K562 (cell line): ENCODE measurements around the gene MIXL1. TPM values are rescaled to one million over a fixed set of nuclear protein-coding genes. Genes with fewer than 3 reads are reported as not detected.
A peak's percentile ranks its signal among the peaks of the same experiment; 100 is the strongest.

Experiments
- ATAC-seq: fragments of 200-7000 bp; cut with Tn5 transposase; 3 replicates; pipeline ENCODE4 v1.9.1; 2020; ENCODE audit warnings: moderate library complexity
- BruUV-seq: library from RNA; stranded (reverse); fragments of 400-500 nt; replicated peaks from 2 replicates; lab custom pipeline; 2021; lab: Mats Ljungman, UMichigan
- CTCF ChIA-PET: fragments of 300-600 bp; formaldehyde crosslinking; extraction: SDS; loops from one replicate; lab custom pipeline; 2021; ENCODE audit warnings: low intra/inter-chr PET ratio; lab: Yijun Ruan, JAX
- POLR2A ChIA-PET: fragments of 300-600, 350-650 bp; sonication (Branson Sonifier 250); formaldehyde crosslinking; extraction: SDS; loops from one replicate; lab custom pipeline; 2021; ENCODE audit warnings: antibody characterized with exemption, inconsistent platforms; lab: Yijun Ruan, JAX
- DNase-seq, 4 experiments: peaks; one replicate each; pipeline versions ENCODE4 v3.0.0 to v3.0.0-alpha.2; 2011 to 2018; ENCODE audit warnings: low spot score in 3 of 4, mixed read lengths in 3 of 4; ENCODE audit errors: extremely low read depth in 1 of 4
- FAIRE-seq: peaks from 2 replicates; lab custom pipeline; 2011; peaks lifted over from hg19 to GRCh38; lab: Jason Lieb, UNC
- H2AFZ ChIP-seq: 2 replicates; pipeline ENCODE4 v1.6.0; 2011; ENCODE audit warnings: low read depth, low read length, control low read depth, inconsistent platforms
- H3K27ac ChIP-seq: fragments of 200-600 bp; 3 replicates; pipeline ENCODE4 v1.8.0; 2011; ENCODE audit warnings: low read depth, mild to moderate bottlenecking, control low read depth, inconsistent platforms, low read length, moderate library complexity, mixed read lengths; ENCODE audit errors: extremely low read depth
- H3K27me3 ChIP-seq, 2 experiments: fragments of 300-600 bp in 1 of 2; 2 replicates in 1 of 2; 3 replicates in 1 of 2; pipeline versions ENCODE4 v1.6.0 to v1.8.0; 2011; ENCODE audit warnings: inconsistent platforms in 2 of 2, low read length in 2 of 2, mild to moderate bottlenecking in 1 of 2, mixed read lengths in 1 of 2, moderate library complexity in 1 of 2; ENCODE audit not compliant: control insufficient read depth in 2 of 2, insufficient read depth in 2 of 2
- H3K36me3 ChIP-seq: fragments of 300-600 bp; 3 replicates; pipeline ENCODE4 v1.8.0; 2011; ENCODE audit warnings: mild to moderate bottlenecking, low read length, inconsistent platforms; ENCODE audit not compliant: control insufficient read depth, insufficient read depth
- H3K4me1 ChIP-seq, 2 experiments: fragments of 200-600 bp in 1 of 2; replicated peaks in 1 of 2; 2 replicates in 1 of 2; 3 replicates in 1 of 2; pipeline versions ENCODE4 v1.5.1 to v1.8.0; 2011; ENCODE audit warnings: inconsistent platforms in 2 of 2, low read length in 2 of 2, mild to moderate bottlenecking in 1 of 2, mixed read lengths in 1 of 2, moderate library complexity in 1 of 2; ENCODE audit not compliant: control insufficient read depth in 2 of 2, insufficient read depth in 2 of 2
- H3K4me2 ChIP-seq: 2 replicates; pipeline ENCODE4 v1.6.1; 2011; ENCODE audit warnings: low read length, control low read depth, inconsistent platforms, mixed read lengths; ENCODE audit not compliant: insufficient read depth
- H3K4me3 ChIP-seq: fragments of 200-600 bp; sonication (generic), shearing (Covaris generic); 2 replicates; pipeline ENCODE4 v1.5.1; 2016; ENCODE audit warnings: control low read depth, inconsistent platforms
- H3K79me2 ChIP-seq: fragments of 200-600 bp; 3 replicates; pipeline ENCODE4 v1.8.0; 2011; ENCODE audit warnings: low read length, inconsistent platforms; ENCODE audit not compliant: control insufficient read depth, insufficient read depth
- H3K9ac ChIP-seq, 2 experiments: 2 replicates each; pipeline versions ENCODE4 v1.6.0 to v1.6.1; 2011; ENCODE audit warnings: low read depth in 2 of 2, low read length in 2 of 2, control low read depth in 1 of 2, inconsistent platforms in 1 of 2, mild to moderate bottlenecking in 1 of 2, mixed read lengths in 1 of 2; ENCODE audit not compliant: insufficient read depth in 1 of 2
- H3K9me1 ChIP-seq: one replicate; pipeline ENCODE4 v1.6.0; 2011; ENCODE audit warnings: inconsistent platforms, mild to moderate bottlenecking, low read length, moderate library complexity; ENCODE audit not compliant: control insufficient read depth, insufficient read depth
- H3K9me3 ChIP-seq: replicated peaks from 2 replicates; pipeline ENCODE4 v1.5.1; 2011; ENCODE audit warnings: low read depth, low read length, inconsistent platforms; ENCODE audit not compliant: control insufficient read depth, insufficient read depth
- H4K20me1 ChIP-seq: replicated peaks from 2 replicates; pipeline ENCODE4 v1.6.1; 2011; ENCODE audit warnings: low read length, inconsistent platforms, mixed read lengths; ENCODE audit not compliant: control insufficient read depth, insufficient read depth
- CTCF ChIP-seq, 3 experiments: IDR thresholded peaks in 2 of 3; conservative IDR thresholded peaks in 1 of 3; 2 replicates each; pipeline ENCODE4 v1.5.1; 2011 to 2012; ENCODE audit warnings: low read length in 3 of 3, mild to moderate bottlenecking in 3 of 3, control low read depth in 2 of 3, improper control_type of control experiment in 1 of 3, inconsistent platforms in 1 of 3, low read depth in 1 of 3, mixed read lengths in 1 of 3, moderate library complexity in 1 of 3; ENCODE audit not compliant: insufficient read depth in 2 of 3
- E2F8 ChIP-seq: fragments of 450-650 bp; IDR thresholded peaks from 2 replicates; pipeline ENCODE4 v1.7.1; 2018; ENCODE audit warnings: mild to moderate bottlenecking, low read depth; ENCODE audit not compliant: partially characterized antibody
- NFIX ChIP-seq: fragments of 250-450 bp; sonication (Bioruptor Pico); IDR thresholded peaks from 2 replicates; pipeline ENCODE4 v1.4.0; 2020; ENCODE audit warnings: low read depth, mild to moderate bottlenecking, moderate library complexity
- NUFIP1 ChIP-seq: fragments of 450-650 bp; IDR thresholded peaks from 2 replicates; pipeline ENCODE4 v1.6.1; 2018; ENCODE audit not compliant: partially characterized antibody
- WGBS: fragments of 100-300 bp; shearing (Covaris generic); methylation state at CpG from one replicate; pipeline ENCODE4 v1.1.6; 2016; ENCODE audit warnings: low coverage, mixed read lengths; ENCODE audit not compliant: insufficient coverage; ENCODE audit errors: missing lambda C conversion rate; 5-methylcytosine and 5-hydroxymethylcytosine counted together
- in situ Hi-C: fragments of 300-500 bp; cut with MboI; formaldehyde crosslinking; loops from 4 replicates; pipeline ENCODE4 v1.15.0; 2018; ENCODE audit warnings: inconsistent platforms, mixed read lengths
- intact Hi-C: fragments of 100-400 bp; cut with micrococcal nuclease; formaldehyde crosslinking; loops from 2 replicates; pipeline ENCODE4 v1.14.2; 2022
- polyA plus RNA-seq, 8 experiments: library from polyadenylated mRNA; depleted of rRNA in 4 of 8; stranded (reverse) in 5 of 8; unstranded in 3 of 8; fragments of >200 nt; fragmentation: Nextera tagmentation in 2 of 8; fragmentation: Illumina TruSeq in 1 of 8; extraction: Ambion mirVana in 2 of 8; extraction: Trizol in 1 of 8; gene quantifications; 2 replicates each; pipeline versions ENCODE4 v1.2.1 to v1.2.3, GENCODE V29; 2011 to 2014; ENCODE audit warnings: inconsistent platforms in 1 of 8, missing spikeins in 1 of 8
- total RNA-seq, 7 experiments: library from RNA; depleted of rRNA in 6 of 7; stranded (reverse); fragments of >200 nt in 6 of 7; fragmentation: Illumina TruSeq in 2 of 7; extraction: Trizol in 2 of 7; gene quantifications; 2 replicates each; pipeline versions ENCODE4 v1.2.1 to v1.2.3, GENCODE V29; 2011 to 2021; ENCODE audit warnings: low replicate concordance in 1 of 7

Gene MIXL1
- total and polyA plus RNA-seq, 9 of the 15 experiments (the other 6 are each of a cell fraction or from before 2014, with no cell fraction given) = not detected

- no peak overlapping the region for H3K4me3 ChIP-seq
- in situ Hi-C loops = no loop called here
- 5% methylated on average over 5 of the region's 5 CpGs for WGBS
- no peaks in the 10 kb centered on the region for H3K36me3 ChIP-seq
- peaks cover 16 to 18% of the 10 kb centered on the region in 2 experiments; a peak in 4 of 5 replicates for H3K27me3 ChIP-seq
- H3K4me2 ChIP-seq = no peak overlapping the region
- intact Hi-C loops = no loop called here
- no peaks in the 10 kb centered on the region for H3K9me1 ChIP-seq
- 0 out of 2 replicates have a peak, but pooled peaks have one; percentile 6 for TF ChIP-seq NFIX (CRISPR knock-in tag)
- no peak for TF ChIP-seq E2F8
- no peak for TF ChIP-seq NUFIP1
- TF ChIP-seq CTCF (IDR thresholded peaks at IDR 0.05 in 2 of 3, conservative IDR thresholded peaks at IDR 0.05 in 1 of 3; ENCODE audit: insufficient read depth in 2 of 3, low read depth in 1 of 3, low read length in 3 of 3) = 0 out of 6 replicates have a peak, but pooled peaks of 1 of the 3 experiments have one; percentile 4
- TF ChIP-seq, all 486 proteins: peak for 2
- ChIA-PET CTCF (no interaction called here), POLR2A (interaction anchor here (0.7 to 1.1 kb wide), 3 partner anchors 9 to 15 kb away, joined by 3 read pairs; no protein-coding TSS in a partner anchor)
- no TSS peak for BruUV-seq
- ATAC-seq = no peak
- Histone ChIP-seq H2AFZ (no peak overlapping the region), H3K79me2 (no peaks in the 10 kb centered on the region), H3K4me1 (peaks cover 5 to 7% of the 10 kb centered on the region in 2 experiments), H3K9ac (no peak overlapping the region), H3K9me3 (no peaks in the 10 kb centered on the region), H4K20me1 (peaks cover 4% of the 10 kb centered on the region; the same call in 1 of the 2 replicates), H3K27ac (no peak overlapping the region)
- DNase-seq = no peak
- FAIRE-seq = no peak
Observed at GRCh38 chr1:226211181-226211821, 12.2 kb upstream of the MIXL1 start.
